HK-2 (cell line): ENCODE measurements around the gene MAN1B1.
"Not testable (repeated sequence)": the region's sequence is repeated elsewhere in the genome, so short reads cannot be mapped to it uniquely, and the experiment has no call there.

Source experiments
- DNase-seq: peaks from one replicate; pipeline ENCODE4 v3.0.0-alpha.2; 2018; ENCODE audit not compliant: unreplicated experiment

Gene MAN1B1

GRCh38 chr9:137052998-137053943, 33.5 kb upstream of the MAN1B1 start:
- DNase-seq = no peak

GRCh38 chr9:137053944-137054931, 32.5 kb upstream of the MAN1B1 start, which contains the start of gene ENTPD2:
TSS of gene ENTPD2 (minus strand) at chr9:137054061. CDS start at chr9:137053997, 64 bp downstream.
- no peak for DNase-seq

- no peak for DNase-seq
Measured at GRCh38 chr9:137054932-137055384, 31.8 kb upstream of the MAN1B1 start.

- DNase-seq = no peak
Measured at GRCh38 chr9:137055385-137056364, 31.1 kb upstream of the MAN1B1 start.

GRCh38 chr9:137056739-137057415, 29.9 kb upstream of the MAN1B1 start:
- no peak for DNase-seq

GRCh38 chr9:137057545-137057944, 29.2 kb upstream of the MAN1B1 start:
- DNase-seq = no peak

GRCh38 chr9:137058521-137059234, 28.1 kb upstream of the MAN1B1 start:
- DNase-seq = no peak

- DNase-seq = no peak
Measured at GRCh38 chr9:137062384-137062783, 24.4 kb upstream of the MAN1B1 start.

GRCh38 chr9:137062798-137063197, 24.0 kb upstream of the MAN1B1 start:
- not testable (repeated sequence) for DNase-seq

- no peak for DNase-seq
Measured at GRCh38 chr9:137063311-137064026, 23.3 kb upstream of the MAN1B1 start.

- DNase-seq = peak; percentile 81
Measured at GRCh38 chr9:137064027-137064879, 22.5 kb upstream of the MAN1B1 start.

GRCh38 chr9:137064880-137065164, 22.0 kb upstream of the MAN1B1 start:
- DNase-seq = no peak

- DNase-seq = no peak
Measured at GRCh38 chr9:137065336-137065967, 21.3 kb upstream of the MAN1B1 start.

- no peak for DNase-seq
Measured at GRCh38 chr9:137066096-137066861, 20.5 kb upstream of the MAN1B1 start.

GRCh38 chr9:137067860-137068538, 18.8 kb upstream of the MAN1B1 start:
- peak; percentile 86 for DNase-seq
